Measurements from ENCODE around the gene LGALS3BP.

DNA sequence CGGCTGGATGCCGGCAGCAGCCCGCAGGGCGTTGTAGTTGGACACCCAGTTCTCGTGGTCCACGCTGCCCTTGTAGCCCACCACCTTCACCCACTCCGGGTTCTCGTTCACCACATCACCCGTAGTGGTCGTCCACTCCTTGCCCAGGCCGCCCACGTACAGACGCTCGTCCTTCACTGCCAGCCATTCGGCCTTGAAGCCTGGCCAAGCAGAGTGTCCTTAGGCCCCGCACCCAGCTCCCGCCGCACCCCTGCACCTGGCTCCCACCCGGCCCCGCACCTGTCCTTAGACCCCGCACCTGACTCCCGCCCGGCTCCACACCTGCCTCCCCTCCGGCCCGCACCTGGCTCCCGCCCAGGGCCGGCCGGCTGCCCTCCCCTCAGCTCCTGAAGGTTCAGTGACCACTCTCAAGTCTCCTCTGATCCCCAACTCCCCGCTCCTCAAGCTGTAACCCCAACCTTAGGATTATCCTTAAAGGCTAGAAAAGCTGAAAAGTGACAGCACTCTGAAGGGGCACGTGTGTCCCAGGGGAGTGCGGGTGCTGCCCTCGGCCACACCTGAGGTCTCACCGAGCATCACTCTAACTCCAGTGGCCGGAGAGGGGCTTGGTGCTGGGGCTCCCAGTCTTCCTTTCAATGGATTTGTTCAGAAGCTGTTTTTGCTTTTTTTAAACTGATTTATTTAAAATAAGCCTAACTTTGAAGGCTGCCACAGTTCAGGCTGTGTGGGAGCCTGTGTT is 15.5 kb upstream of the LGALS3BP start:
- TF ChIP-seq, protein P1, sequence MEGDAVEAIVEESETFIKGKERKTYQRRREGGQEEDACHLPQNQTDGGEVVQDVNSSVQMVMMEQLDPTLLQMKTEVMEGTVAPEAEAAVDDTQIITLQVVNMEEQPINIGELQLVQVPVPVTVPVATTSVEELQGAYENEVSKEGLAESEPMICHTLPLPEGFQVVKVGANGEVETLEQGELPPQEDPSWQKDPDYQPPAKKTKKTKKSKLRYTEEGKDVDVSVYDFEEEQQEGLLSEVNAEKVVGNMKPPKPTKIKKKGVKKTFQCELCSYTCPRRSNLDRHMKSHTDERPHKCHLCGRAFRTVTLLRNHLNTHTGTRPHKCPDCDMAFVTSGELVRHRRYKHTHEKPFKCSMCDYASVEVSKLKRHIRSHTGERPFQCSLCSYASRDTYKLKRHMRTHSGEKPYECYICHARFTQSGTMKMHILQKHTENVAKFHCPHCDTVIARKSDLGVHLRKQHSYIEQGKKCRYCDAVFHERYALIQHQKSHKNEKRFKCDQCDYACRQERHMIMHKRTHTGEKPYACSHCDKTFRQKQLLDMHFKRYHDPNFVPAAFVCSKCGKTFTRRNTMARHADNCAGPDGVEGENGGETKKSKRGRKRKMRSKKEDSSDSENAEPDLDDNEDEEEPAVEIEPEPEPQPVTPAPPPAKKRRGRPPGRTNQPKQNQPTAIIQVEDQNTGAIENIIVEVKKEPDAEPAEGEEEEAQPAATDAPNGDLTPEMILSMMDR (optimal IDR thresholded peaks at IDR 0.05 in 1 of 3, IDR thresholded peaks at IDR 0.05 in 1 of 3, conservative IDR thresholded peaks at IDR 0.05 in 1 of 3; ENCODE audit: extremely low read depth in 1 of 3, insufficient read depth in 2 of 3, low read length in 3 of 3), result no peak
- TF ChIP-seq EZH2 (IDR thresholded peaks at IDR 0.05; ENCODE audit: low read length), result no peak
